ENCODE data around the gene TOE1.
"Not testable (repeated sequence)": the region's sequence is repeated elsewhere in the genome, so short reads cannot be mapped to it uniquely, and the experiment has no call there.

TOE1 gene

DNA sequence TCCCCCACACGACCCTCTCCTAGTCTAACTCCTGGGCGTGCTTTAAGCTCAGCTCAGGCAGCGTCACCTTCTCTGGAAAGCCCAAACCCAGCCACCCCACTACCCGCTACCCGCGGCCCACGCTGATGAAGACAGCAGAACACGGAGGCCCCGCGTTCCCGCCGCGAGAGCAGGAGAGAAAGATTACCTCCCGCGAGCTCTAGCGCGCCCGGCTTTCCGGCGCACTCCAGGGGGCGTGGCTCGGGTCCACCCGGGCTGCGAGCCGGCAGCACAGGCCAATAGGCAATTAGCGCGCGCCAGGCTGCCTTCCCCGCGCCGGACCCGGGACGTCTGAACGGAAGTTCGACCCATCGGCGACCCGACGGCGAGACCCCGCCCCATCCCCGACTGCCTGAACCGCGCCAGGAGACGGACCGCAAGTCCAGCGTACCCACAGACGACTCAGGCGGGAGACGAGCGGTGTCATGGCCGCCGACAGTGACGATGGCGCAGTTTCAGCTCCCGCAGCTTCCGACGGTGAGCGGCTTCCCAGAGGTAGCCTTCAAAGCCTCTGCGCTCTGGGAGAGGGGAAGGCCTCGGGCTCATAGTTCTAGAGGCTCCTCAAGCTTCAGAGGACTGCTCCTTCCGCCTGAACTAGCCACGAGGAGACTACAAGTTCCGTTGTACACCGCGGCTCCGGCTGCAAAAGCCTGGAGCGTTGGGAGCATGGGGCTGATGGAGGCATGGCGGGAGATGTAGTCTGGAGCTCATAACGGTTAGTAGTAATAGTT, at the start of gene TOE1, which contains the start of gene MUTYH:
Gene TOE1 (plus strand): TSS at position 382 of the 770 bp plus-strand sequence. CDS start 83 bp downstream, at position 465.
Gene MUTYH (minus strand): TSS at position 652 of the 770 bp plus-strand sequence. CDS start 5,935 bp downstream, outside the sequence.
- DNase-seq = peak; percentile 83

DNA sequence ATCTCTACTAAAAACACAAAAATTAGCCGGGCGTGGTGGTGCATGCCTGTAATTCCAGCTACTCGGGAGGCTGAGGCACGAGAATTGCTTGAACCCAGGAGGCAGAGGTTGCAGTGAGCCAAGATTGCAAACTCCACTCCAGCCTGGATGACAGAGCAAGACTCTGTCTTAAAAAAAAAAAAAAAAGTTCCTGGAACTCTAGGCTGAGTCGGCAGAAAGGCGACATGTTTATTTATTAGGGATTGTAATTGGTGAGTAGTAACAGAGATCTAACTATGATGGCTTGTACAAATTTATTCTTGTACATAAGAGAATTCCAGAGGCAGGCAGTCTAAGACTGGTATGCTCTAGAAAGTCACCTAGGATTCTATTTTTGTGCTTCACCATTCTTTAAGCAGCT, 49.0 kb upstream of the TOE1 start:
- not testable (repeated sequence) for DNase-seq

DNA sequence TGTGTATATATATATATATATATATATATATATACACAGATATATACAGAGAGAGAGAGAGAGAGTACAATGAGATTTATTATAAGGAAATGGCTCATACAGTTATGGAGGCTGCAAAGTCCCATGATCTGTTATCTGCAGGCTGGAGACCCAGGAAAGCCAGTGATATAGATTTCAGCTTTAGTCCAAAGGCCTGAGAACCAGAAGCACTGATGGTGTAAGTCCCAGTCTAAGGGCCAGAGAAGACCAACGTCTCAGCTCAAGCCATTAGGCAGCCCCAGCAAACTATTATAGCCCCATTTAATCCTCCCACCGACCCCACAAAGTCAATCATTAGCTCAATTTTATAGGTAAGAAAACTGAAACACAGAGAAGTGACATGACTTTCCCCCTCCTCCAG, 48.3 kb upstream of the TOE1 start:
- no peak for DNase-seq

DNA sequence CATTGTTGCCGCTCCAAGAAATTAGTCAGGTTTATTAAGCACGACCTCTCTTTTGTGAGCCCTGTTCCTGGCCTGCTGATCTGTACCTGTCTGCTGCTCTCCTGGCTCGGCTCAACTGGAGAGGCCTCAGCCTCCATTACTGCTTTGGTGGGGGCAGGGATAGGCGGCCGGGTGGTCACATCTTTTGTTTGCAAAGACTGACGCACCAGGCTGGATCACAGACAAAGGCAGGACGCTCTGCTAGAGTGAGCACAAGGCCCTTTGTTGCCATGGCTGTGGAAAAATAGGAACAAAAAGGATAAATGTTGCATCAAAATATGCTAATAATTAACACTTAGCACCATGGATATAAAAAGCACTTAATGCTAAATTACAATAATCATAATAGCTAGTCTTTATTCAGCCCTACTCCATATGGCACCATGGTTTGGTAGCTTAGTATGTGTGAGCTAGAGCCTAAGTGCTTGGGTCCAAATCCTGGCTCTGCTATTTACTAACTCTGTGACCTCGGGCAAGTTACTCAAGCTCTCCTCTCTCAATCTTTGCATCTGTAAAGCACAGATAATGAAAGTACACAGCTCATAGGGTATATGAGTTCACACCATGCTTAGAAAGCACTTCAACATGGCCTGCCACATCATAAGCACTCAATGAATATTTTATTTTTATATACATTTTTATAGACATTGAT, 42.2 kb upstream of the TOE1 start:
- no peak for DNase-seq

DNA sequence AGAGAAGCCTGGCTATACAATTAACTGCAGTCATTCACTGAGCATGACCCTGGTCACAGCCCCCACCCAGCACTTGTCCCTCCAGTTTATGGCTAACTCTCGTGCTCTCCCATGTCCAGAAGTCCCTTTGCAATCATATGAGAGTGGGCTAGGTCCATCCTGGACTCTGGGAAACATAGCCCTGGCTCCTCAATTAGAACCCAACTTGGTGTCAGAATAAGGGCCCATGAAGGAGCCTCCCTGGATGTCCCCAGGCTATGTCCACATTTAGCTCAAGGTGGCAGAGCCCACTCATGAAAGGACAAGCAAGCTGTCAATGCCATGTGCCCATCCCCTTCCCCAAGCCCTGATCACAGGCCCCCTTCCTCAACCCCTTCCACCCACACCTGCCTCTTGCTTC, 40.7 kb upstream of the TOE1 start:
- DNase-seq = no peak

DNA sequence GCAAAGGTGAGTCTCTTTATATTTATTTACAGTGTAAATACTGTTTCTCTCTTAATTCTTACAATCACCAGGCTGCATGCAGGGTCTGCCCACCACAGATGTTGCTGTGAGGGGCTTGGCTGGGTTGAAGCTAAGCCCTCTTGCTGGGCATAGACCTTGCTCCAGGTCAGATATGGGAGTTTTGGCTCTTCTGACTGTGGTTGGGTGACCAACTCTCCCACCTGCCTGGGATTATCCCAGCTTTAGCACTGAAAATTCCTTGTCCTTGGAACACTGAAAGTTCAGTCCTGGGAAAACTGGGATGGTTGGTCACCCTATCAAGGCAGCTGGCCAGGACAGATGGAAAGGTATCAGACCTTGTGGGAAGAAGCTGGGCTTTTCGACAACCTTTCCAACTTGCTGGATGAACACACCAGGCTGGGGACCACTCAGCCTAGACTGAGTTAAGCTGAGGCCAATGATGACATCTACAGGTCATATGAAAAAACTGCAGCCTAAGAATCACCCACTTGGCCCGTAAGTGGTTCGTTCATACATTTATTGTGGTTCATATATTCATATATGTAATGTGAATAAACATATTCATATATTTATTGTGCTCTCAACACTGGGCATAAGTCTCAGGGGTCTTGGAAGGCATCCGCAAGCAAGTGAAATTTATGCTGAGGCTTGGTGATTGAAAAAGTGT, 39.8 kb upstream of the TOE1 start:
- peak; percentile 65 for DNase-seq

DNA sequence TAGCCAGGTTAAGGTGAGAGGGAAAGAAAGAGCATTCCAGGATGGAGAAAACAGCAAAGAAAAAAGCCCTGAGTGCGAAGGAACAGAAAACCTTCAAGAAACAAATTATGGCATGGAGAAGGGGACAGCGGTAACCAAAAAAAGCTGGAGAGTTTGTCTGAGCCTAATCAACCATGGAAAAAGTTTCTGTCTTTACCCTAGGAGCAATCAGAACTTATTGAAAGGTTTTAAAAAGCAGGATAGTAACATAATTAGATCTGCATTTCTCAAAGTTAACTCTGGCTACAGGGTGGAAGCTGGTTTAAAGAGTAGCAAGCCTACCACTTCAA, 39.3 kb upstream of the TOE1 start:
- no peak for DNase-seq

DNA sequence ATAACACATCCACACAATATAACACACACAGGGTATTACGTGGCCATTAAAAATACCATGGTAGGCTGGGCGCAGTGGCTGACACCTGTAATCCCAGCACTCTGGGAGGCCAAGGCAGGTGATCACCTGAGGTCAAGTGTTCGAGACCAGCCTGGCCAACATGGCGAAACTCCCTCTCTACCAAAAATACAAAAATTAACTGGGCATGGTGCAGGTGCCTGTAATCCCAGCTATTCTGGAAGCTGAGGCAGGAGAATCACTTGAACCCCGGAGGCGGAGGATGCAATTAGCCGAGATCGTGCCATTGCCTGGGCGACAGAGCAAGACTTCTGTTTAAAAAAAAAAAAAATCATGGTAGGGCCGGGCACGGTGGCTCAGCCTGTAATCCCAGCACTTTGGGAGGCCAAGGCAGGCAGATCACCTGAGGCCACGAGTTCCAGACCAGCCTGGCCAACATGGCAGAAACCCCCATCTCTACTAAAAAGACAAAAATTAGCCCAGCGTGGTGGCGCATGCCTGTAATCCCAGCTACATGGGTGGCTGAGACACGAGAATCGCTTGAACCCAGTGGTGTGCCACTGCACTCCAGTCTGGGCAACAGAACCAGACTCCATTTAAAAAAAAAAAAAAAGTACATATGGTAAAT, 37.3 kb upstream of the TOE1 start:
- DNase-seq = no peak

DNA sequence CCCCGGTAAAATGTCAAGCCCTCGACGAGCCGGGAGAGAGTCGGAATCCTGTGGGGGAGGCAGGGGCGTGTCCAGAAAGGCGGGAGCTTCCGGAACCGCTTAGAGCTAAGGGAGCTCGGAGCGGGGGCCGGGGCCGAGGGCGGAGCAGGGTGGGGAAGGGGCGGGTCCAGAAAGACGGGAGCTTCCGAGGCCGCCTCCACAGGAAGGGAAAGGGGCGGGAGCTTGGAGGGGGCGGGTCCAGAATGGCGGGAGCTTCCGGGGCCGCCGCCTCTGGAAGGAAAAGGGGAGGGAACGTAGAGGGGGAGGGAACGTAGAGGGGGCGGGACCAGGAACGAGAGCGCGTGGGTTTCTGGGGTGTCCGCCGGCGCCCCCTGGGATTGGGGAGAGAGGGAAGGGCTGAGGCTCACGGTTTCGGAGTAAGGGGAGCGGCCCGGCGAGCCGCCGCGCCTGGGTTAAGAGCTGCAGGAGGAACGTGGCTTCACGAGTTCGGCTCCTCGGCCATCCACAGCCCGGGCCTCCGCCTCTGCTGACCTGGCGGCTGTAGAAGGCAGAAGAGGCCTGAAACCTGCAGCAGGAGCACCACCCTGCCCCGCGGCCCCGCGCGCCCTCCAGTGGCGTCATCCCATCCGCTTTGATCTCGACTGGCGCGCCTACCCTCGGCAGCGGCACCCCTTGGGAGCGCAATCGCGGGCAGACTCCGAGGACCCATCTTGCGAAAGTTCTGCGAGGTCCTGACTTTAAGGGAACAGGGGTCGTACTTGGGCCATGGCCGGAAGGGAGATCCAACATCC, 36.3 kb upstream of the TOE1 start:
- peak; percentile 97 for DNase-seq

DNA sequence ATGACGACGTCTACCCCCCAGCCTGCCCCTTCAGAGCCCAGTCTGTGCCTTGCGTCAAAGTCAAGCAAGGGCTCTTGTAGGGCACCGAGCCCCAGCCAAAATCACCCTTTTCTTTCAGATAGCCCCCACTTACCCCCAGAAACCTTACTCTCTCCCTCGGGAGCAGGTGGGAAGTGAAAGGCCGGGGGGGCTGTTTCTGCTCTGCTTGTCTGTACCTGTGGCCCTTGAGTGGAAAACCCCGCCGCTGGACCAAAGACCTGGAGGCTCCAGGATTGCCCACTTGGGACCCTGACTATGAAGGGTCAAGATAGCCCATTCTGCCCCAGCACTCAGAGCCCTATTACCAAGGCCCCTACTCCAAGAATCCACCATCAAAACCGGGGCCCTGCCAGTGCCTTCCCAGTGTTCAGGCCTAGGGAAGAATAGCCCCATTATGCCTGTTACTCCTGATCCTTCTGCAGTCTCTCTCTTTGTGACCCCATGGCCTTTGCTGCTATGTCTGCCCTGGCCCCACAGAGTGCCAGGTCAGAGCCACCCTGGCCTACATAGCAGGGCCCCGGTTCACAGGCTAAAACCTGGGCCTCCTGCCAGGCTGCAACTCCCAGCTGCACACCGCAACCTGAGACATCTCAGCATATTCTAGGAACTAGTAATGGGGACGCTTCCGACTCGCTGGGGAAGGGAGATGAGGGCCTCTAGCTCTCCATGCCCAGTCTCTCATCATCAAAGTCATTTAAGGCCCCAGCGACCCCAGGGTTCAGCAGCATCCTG, 35.5 kb upstream of the TOE1 start:
- DNase-seq = no peak

DNA sequence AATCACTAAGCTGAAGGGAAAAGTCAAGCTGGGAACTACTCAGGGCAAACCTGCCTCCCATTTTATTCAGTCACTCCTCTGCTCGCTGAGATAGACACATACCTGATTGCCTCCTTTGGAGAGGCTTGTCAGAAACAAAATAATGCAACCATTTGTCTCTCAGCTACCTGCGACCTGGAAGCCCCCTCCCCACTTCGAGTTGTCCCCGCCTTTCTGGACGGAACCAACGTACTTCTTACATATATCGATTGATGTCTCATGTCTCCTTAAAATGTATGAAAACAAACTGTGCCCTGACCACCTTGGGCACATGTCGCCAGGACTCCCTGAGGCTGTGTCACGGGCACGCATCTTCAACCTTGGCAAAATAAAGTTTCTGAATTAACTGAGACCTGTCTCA, 34.7 kb upstream of the TOE1 start:
- DNase-seq = no peak

DNA sequence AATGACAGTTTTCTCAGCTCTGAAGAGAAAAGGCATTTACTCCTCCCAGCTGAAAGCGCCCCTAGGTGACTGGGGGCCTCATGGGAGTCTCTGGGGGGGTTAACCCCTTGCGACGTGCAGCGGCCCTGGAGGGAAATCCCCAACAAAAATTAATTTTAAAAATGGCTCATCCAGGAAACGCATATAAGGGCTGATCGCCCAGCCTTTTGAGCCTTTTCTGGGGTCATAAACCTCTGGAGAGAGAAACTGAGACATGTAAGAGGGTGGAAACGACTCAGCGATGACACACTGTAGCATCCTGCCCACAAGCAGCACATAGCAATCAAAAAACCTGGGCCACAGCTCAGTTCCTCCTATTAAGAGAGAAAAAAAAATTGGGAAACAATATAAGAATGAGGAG, 33.7 kb upstream of the TOE1 start:
- DNase-seq = no peak

DNA sequence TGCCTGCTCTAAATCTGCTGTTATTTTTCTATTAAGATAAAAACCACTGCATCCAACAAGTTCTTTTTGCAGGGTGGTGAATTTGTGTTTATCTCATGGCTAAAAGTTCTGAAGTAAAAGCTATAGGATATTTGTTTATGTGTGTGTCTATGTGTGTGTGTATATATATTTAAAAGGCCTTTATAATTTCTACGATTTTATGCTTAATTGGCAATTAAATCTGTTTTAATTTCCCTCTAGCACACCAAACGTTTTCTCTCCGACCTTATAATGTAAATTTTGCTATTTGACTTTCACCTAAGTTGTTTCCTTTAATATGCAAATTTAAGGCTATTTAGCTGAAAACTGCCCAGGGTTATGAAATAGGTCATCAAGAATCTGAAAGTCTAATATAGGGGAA, 33.1 kb upstream of the TOE1 start:
- no peak for DNase-seq

DNA sequence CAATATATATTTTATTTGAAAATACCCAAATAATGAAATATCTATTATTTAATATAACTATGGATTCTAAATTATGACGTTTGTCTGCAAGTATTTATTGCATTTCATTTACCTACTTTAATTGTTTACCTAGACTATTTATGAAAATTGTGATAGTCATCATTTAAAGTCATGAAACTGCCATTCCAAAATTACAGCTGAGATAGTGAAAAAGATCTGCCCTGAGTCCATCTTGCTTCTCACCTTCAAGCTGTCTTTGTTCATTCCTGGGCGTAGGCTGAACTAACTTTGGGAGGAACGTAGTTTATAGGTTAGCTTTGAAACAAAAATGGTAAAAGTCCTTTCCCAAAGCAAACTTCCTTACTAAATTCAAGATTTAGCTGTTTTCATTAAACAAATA, 25.7 kb upstream of the TOE1 start:
- DNase-seq = no peak

DNA sequence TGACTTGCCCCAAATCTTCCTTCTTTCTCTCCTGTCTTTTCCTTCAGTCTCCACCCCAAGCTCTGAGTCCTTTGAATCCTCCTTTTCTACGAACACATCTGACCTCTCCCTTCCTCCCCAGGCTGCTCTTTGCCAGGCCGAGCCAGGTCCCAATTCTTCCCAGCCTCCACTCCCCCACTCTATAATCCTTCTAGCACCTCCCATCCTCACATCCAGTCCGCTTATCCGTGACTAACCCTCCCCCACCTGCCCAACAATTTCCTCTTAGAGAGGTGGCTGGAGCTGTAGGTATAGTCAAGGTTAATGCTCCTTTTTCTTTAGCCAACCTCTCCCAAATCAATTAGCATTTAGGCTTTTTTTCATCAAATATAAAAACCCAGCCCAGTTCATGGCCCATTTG, 22.8 kb upstream of the TOE1 start:
- no peak for DNase-seq

DNA sequence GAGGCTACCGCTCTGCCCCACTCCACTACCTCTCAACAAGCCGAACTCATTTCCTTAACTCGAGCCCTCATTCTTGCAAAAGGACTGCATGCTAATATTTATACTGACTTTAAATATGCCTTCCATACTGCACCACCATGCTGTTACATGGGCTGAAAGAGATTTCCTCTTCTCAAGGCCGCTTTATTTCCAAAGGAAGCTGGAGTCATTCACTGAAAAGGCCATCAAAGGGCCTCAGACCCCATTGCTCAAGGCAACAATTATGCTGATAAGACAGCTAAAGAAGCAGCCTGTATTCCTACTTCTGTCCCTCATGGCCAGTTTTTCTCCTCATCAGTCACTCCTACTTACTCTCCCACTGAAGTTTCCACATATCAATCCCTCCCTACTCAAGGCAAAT, 20.2 kb upstream of the TOE1 start:
- DNase-seq = no peak

DNA sequence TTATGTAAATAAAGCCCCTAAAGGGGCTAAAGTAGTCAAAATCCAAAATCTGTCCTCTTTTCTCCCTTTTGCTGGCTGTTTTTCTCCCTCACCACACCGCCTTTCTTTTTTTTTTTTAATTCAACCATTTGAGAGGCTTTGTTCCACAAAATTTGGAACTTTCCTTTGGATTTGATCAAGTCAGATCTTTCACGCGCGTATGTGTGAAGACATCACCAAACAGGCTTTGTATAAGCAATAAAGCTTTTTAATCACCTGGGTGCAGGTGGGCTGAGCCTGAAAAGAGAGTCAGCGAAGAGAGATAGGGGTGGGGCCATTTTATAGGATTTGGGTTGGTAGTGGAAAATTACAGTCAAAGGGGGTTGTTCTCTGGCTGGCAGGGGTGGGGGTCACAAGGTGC, 18.5 kb upstream of the TOE1 start:
- no peak for DNase-seq

DNA sequence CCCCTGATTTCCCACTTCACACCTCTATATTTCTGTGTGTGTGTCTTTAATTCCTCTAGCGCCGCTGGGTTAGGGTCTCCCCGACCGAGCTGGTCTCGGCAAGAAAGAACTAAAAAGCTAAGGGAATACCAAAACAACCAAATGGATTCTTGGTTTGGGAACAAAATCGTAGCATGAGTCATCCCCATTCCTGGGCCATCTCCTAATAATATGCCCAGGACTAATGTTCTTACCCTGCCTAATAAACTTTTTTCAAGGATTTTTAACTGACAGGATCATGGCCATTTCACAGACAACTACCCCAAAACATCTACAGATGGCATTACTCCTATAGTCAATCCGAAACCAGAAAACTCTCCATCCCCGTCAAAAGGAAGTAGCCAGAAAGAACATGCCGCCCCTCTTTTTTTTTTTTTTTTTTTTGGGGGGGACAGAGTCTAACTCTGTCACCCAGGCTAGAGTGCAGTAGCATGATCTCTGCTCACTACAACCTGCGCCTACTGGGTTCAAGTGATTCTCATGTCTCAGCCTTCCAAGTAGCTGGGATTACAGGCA, 17.4 kb upstream of the TOE1 start:
- no peak for DNase-seq

DNA sequence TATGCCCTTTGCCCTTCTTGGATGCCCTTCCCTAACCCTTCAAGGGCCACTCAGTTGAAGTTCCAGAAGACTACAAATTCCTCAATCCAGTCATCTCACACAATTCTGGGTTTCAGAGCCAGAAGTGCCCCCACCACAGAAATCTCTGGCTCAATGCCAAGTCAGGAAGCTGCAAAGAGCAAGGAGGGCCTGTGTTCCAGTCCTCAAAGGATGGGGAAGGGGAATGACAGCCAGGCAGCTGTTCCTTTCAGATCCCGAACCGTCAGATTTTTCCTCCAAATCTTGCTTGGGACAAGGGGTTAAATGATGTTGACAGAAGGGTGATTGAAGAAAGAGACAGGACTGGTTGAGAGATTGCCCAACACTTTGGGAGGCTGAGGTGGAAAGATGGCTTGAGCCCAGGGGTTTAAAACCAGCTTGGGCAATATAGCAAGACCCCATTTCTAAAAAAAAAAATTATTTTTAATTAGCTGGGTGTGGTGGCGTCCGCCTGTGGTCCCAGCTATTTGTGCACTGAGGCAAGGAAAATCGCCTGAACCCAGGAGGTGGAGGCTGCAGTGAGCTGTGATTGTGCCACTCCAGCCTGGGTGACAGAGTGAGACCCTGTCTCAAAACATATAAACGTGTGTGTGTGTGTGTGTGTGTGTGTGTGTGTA, 14.0 kb upstream of the TOE1 start:
- no peak for DNase-seq

DNA sequence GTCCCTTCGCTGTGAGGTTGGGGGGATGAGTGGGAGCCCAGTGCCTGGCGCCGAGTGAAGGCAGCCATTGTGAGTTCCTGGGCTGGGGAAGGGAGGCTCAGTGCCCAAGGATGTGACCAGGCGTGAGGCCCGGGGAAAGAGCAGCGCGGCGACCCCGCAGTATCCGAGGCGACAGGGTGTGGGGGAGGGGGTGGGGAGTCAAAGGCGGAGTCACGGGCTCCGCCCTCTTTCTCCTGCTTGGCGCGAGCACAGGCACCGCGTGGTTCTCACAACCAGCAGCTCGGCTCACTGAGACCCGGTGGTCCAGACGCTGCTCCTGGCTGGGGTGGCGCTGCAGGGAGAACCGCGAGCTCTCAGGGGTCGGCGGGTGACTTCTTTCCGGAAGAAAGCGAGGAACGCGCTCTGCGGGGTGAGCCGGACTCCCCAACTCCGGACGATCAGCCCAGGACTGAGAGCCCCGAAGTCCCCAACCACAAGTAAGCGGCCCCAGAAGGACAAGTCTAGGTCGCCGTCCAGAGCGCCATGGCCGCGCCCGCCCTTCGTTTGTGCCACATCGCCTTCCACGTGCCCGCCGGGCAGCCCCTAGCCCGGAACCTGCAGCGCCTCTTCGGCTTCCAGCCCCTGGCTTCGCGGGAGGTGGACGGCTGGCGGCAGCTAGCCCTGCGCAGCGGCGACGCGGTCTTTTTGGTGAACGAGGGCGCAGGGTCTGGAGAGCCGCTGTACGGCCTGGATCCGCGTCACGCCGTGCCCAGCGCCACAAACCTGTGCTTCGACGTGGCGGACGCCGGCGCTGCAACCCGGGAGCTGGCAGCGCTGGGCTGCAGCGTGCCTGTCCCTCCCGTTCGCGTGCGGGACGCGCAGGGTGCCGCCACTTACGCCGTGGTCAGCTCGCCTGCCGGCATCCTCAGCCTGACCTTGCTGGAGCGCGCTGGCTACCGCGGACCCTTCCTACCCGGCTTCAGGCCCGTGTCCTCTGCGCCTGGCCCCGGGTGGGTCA, 13.0 kb upstream of the TOE1 start, which contains the start of gene HPDL:
Gene HPDL (plus strand): TSS at position 269 of the 997 bp plus-strand sequence. CDS start 254 bp downstream, at position 523.
- DNase-seq = peak; percentile 18
